Small intestine (tissue), 7 donors: Measurements from ENCODE around the gene ACOT7. TPM values are rescaled to one million over a fixed set of nuclear protein-coding genes. Genes with fewer than 3 reads are reported as not detected.

Source experiments
- DNase-seq, 2 donors: peaks; one replicate each; pipeline versions ENCODE4 v3.0.0 to v3.0.0-alpha.2; 2013
- FAIRE-seq: peaks from 2 replicates; lab custom pipeline; 2012; peaks lifted over from hg19 to GRCh38; lab: Jason Lieb, UNC
- H3K27ac ChIP-seq, 3 donors: one replicate each; pipeline ENCODE4 v1.5.1; 2013; ENCODE audit warnings: low read length in 2 of 3, mild to moderate bottlenecking in 2 of 3, control low read depth in 1 of 3, inconsistent platforms in 1 of 3, low read depth in 1 of 3, moderate library complexity in 1 of 3
- H3K27me3 ChIP-seq, 3 donors: one replicate each; pipeline ENCODE4 v1.6.1; 2013; ENCODE audit warnings: low read length in 3 of 3, inconsistent platforms in 1 of 3; ENCODE audit not compliant: control insufficient read depth in 3 of 3, insufficient read depth in 3 of 3
- H3K36me3 ChIP-seq, 3 donors: one replicate each; pipeline ENCODE4 v1.6.1; 2013; ENCODE audit warnings: low read length in 3 of 3, inconsistent platforms in 1 of 3, low read depth in 1 of 3, mild to moderate bottlenecking in 1 of 3, moderate library complexity in 1 of 3; ENCODE audit not compliant: control insufficient read depth in 3 of 3, insufficient read depth in 2 of 3
- H3K4me1 ChIP-seq, 3 donors: one replicate each; pipeline ENCODE4 v1.6.1; 2013; ENCODE audit warnings: low read length in 2 of 3, inconsistent platforms in 1 of 3, low read depth in 1 of 3, mild to moderate bottlenecking in 1 of 3, moderate library complexity in 1 of 3; ENCODE audit not compliant: control insufficient read depth in 3 of 3, insufficient read depth in 2 of 3
- H3K4me3 ChIP-seq, 3 donors: one replicate each; pipeline ENCODE4 v1.5.1; 2013; ENCODE audit warnings: low read length in 3 of 3, control low read depth in 1 of 3, inconsistent platforms in 1 of 3, low read depth in 1 of 3, mild to moderate bottlenecking in 1 of 3, moderate library complexity in 1 of 3
- H3K9me3 ChIP-seq, 2 donors: one replicate each; pipeline ENCODE4 v1.6.1; 2013; ENCODE audit warnings: low read depth in 1 of 2, low read length in 1 of 2; ENCODE audit not compliant: control insufficient read depth in 2 of 2, insufficient read depth in 1 of 2
- WGBS, 3 donors: extraction: QIAGEN DNeasy Blood & Tissue Kit; methylation state at CpG; one replicate each; pipeline ENCODE4 v1.1.7; 2013; 5-methylcytosine and 5-hydroxymethylcytosine counted together
- polyA plus RNA-seq, 4 donors: library from polyadenylated mRNA; stranded (reverse) in 3 of 4; unstranded in 1 of 4; fragments of 200-250 nt in 3 of 4; fragments of 120-200 nt in 1 of 4; gene quantifications; one replicate each; pipeline versions ENCODE4 v1.2.1 to v1.2.3, GENCODE V29; 2013
- donor health status: healthy with polysubstance abuse.
- donor health status: control.
- donor health status: control.
- donor health status: Bipolar disorder and iron deficiency.
- donor health status: healthy.

Gene ACOT7
- polyA plus RNA-seq, 4 donors: 20.3 to 93.8 (median 73.7) TPM

GRCh38 chr1:6260433-6260934 lies 133.1 kb downstream of the ACOT7 start:
- no peaks in the 10 kb centered on the region for H3K9me3 ChIP-seq
- peaks cover 0 to 25% (median 1%) of the 10 kb centered on the region in 3 donors for H3K36me3 ChIP-seq
- WGBS, 3 donors: 0 to 1% (median 0%) methylated on average over 27 to 61 of the region's 61 CpGs
- H3K27ac ChIP-seq: peak overlapping the region; percentile 19 to 71 (median 65)
- peaks cover 0 to 42% (median 2%) of the 10 kb centered on the region in 3 donors for H3K4me1 ChIP-seq
- FAIRE-seq: no peak
- no peaks in the 10 kb centered on the region for H3K27me3 ChIP-seq
- peak overlapping the region; percentile 51 to 79 (median 59) for H3K4me3 ChIP-seq
- peak in 1 of 2 donors; percentile 70 for DNase-seq

GRCh38 chr1:6259491-6260362 lies 133.8 kb downstream of the ACOT7 start:
- Histone ChIP-seq H3K4me1 (peaks cover 0 to 39% (median 2%) of the 10 kb centered on the region in 3 donors), H3K36me3 (peaks cover 0 to 26% (median 0%) of the 10 kb centered on the region in 3 donors), H3K27me3 (no peaks in the 10 kb centered on the region), H3K27ac (peak overlapping the region in 2 of 3 donors; percentile 33 to 71), H3K4me3 (peak overlapping the region; percentile 51 to 79 (median 59)), H3K9me3 (no peaks in the 10 kb centered on the region)
- 5 to 7% (median 7%) methylated on average over 28 to 46 of the region's 46 CpGs for WGBS, 3 donors
- peak; percentile 87 to 96 for DNase-seq
- FAIRE-seq: no peak

DNA sequence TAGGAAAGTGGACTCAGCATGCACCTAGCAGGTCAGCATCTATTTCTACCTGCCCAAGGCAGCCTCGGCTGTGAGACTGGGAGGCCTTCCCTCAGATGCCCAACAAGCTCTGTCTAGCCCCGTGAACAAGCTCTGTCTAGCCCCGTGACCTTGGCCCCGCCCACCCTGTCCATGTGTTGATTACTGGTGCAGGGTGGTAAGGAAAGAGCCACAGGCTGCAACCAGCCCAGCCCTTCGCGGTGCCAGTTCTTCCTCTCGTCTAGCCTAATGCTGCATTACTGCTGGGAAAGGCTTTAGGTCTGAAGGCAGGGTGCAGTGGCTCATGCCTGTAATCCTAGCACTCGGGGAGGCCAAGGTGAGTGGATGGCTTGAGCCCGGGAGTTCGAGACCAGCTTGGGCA lies 134.9 kb downstream of the ACOT7 start:
- H3K9me3 ChIP-seq: no peaks in the 10 kb centered on the region
- peaks cover 0 to 27% (median 0%) of the 10 kb centered on the region in 3 donors for H3K36me3 ChIP-seq
- no peaks in the 10 kb centered on the region for H3K27me3 ChIP-seq
- peaks cover 0 to 34% (median 2%) of the 10 kb centered on the region in 3 donors for H3K4me1 ChIP-seq
- FAIRE-seq (no peak), DNase-seq (peak in 1 of 2 donors; percentile 55)
- H3K27ac ChIP-seq: no peak overlapping the region
- H3K4me3 ChIP-seq: no peak overlapping the region
- WGBS, 3 donors: 58 to 78% (median 64%) methylated on average over 10 of the region's 10 CpGs

DNA sequence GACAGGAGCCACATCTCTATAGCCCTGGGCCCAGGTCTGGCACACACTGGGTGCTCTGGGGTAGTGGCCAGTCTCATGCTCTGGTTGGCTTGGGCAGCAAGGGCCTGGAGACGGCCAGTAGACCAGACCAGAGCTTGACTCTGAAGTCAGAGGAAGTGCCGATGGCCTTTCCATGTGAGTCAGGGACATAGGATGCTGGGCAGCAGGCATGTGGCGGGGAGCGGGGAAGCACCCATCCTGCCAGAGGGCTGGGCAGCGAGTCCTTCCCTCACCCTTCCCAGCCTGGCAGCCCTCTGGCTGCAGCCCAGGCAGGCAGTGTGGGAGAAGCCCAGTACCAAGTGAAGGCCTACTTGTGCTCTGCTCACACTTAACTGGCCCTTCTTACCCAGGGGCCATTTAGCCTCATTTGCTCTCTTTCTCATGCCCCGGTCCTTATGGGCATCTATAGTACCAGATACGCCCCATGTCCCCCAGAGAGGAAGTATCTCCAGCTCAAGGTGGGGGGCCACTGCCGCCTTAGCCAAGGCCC lies 136.0 kb downstream of the ACOT7 start:
- Histone ChIP-seq H3K9me3 (no peaks in the 10 kb centered on the region), H3K4me3 (no peak overlapping the region), H3K36me3 (peaks cover 0 to 32% (median 0%) of the 10 kb centered on the region in 3 donors), H3K4me1 (peaks cover 0 to 24% (median 2%) of the 10 kb centered on the region in 3 donors), H3K27me3 (no peaks in the 10 kb centered on the region), H3K27ac (no peak overlapping the region)
- FAIRE-seq (no peak), DNase-seq (no peak)
- WGBS, 3 donors: 89 to 96% (median 94%) methylated on average over 8 of the region's 8 CpGs

- Histone ChIP-seq H3K27me3 (no peaks in the 10 kb centered on the region), H3K27ac (no peak overlapping the region), H3K9me3 (no peaks in the 10 kb centered on the region), H3K36me3 (peaks cover 0 to 39% (median 0%) of the 10 kb centered on the region in 3 donors), H3K4me1 (peaks cover 0 to 14% (median 2%) of the 10 kb centered on the region in 3 donors), H3K4me3 (no peak overlapping the region)
- DNase-seq: no peak
- 86 to 88% (median 88%) methylated on average over 13 of the region's 13 CpGs for WGBS, 3 donors
- FAIRE-seq: no peak
Observed at GRCh38 chr1:6256645-6257044, 136.9 kb downstream of the ACOT7 start.

- WGBS, 3 donors: 86 to 93% (median 92%) methylated on average over 16 of the region's 16 CpGs
- no peak overlapping the region for H3K4me3 ChIP-seq
- no peaks in the 10 kb centered on the region for H3K9me3 ChIP-seq
- no peak overlapping the region for H3K27ac ChIP-seq
- H3K36me3 ChIP-seq: peaks cover 0 to 50% (median 0%) of the 10 kb centered on the region in 3 donors
- peaks cover 0 to 14% (median 2%) of the 10 kb centered on the region in 3 donors for H3K4me1 ChIP-seq
- FAIRE-seq: no peak
- H3K27me3 ChIP-seq: peaks cover 0 to 6% (median 5%) of the 10 kb centered on the region in 3 donors
- DNase-seq: no peak
Observed at GRCh38 chr1:6254691-6255090, 138.9 kb downstream of the ACOT7 start.

GRCh38 chr1:6253380-6253779 lies 140.2 kb downstream of the ACOT7 start:
- H3K27me3 ChIP-seq: peaks cover 0 to 6% (median 5%) of the 10 kb centered on the region in 3 donors
- no peak overlapping the region for H3K4me3 ChIP-seq
- DNase-seq (no peak), FAIRE-seq (no peak)
- peaks cover 0 to 11% (median 0%) of the 10 kb centered on the region in 3 donors for H3K4me1 ChIP-seq
- WGBS, 3 donors: 90 to 97% (median 94%) methylated on average over 9 of the region's 9 CpGs
- peaks cover 0 to 50% (median 0%) of the 10 kb centered on the region in 3 donors for H3K36me3 ChIP-seq
- H3K27ac ChIP-seq: no peak overlapping the region
- no peaks in the 10 kb centered on the region for H3K9me3 ChIP-seq

GRCh38 chr1:6252374-6252710 lies 141.2 kb downstream of the ACOT7 start:
- Histone ChIP-seq H3K27ac (no peak overlapping the region), H3K36me3 (peaks cover 0 to 48% (median 0%) of the 10 kb centered on the region in 3 donors), H3K4me1 (peaks cover 0 to 11% (median 0%) of the 10 kb centered on the region in 3 donors), H3K4me3 (no peak overlapping the region), H3K27me3 (peaks cover 0 to 10% (median 5%) of the 10 kb centered on the region in 3 donors), H3K9me3 (no peaks in the 10 kb centered on the region)
- FAIRE-seq: no peak
- DNase-seq: no peak
- WGBS, 3 donors: 85 to 95% (median 91%) methylated on average over 4 of the region's 4 CpGs
